T-helper 2 cell (primary cell): ENCODE measurements around the gene KSR1.

Experiments
- DNase-seq, 5 experiments: peaks; one replicate each; pipeline versions ENCODE4 v3.0.0 to v3.0.0-alpha.2; 2012 to 2022

Gene KSR1

GRCh38 chr17:27573548-27573947 is 117.3 kb downstream of the KSR1 start:
- DNase-seq, result no peak

- peak in 1 of 5 experiments; percentile 46 for DNase-seq
These were observed 117.8 kb downstream of the KSR1 start for GRCh38 chr17:27573971-27574525.

- DNase-seq, result no peak
These were observed 119.1 kb downstream of the KSR1 start for GRCh38 chr17:27575096-27575911.

GRCh38 chr17:27575912-27576252 is 119.6 kb downstream of the KSR1 start:
- DNase-seq, result no peak

GRCh38 chr17:27576477-27577083 is 120.3 kb downstream of the KSR1 start:
- peak in 1 of 5 experiments; percentile 22 for DNase-seq

GRCh38 chr17:27577121-27577761 is 121.0 kb downstream of the KSR1 start:
- DNase-seq, result peak in 1 of 5 experiments; percentile 59

GRCh38 chr17:27577884-27578717 is 121.9 kb downstream of the KSR1 start:
- DNase-seq, result no peak

- DNase-seq, result peak in 2 of 5 experiments; percentile 25 to 83
These were observed 122.5 kb downstream of the KSR1 start for GRCh38 chr17:27578718-27579085.

GRCh38 chr17:27579304-27579703 is 123.1 kb downstream of the KSR1 start:
- peak in 1 of 5 experiments; percentile 59 for DNase-seq

- DNase-seq, result peak in 1 of 5 experiments; percentile 60
These were observed 123.7 kb downstream of the KSR1 start for GRCh38 chr17:27579897-27580321.

- DNase-seq, result no peak
These were observed 124.8 kb downstream of the KSR1 start for GRCh38 chr17:27581016-27581415.

GRCh38 chr17:27582696-27583095 is 126.4 kb downstream of the KSR1 start:
- DNase-seq, result no peak

GRCh38 chr17:27585153-27585681 is 129.0 kb downstream of the KSR1 start:
- no peak for DNase-seq

- DNase-seq, result no peak
These were observed 129.5 kb downstream of the KSR1 start for GRCh38 chr17:27585792-27586191.

- no peak for DNase-seq
These were observed 130.0 kb downstream of the KSR1 start for GRCh38 chr17:27586203-27586721.

GRCh38 chr17:27588354-27588753 is 132.1 kb downstream of the KSR1 start:
- DNase-seq, result no peak

- DNase-seq, result no peak
These were observed 134.6 kb downstream of the KSR1 start for GRCh38 chr17:27590864-27591263.

- DNase-seq, result no peak
These were observed 135.7 kb downstream of the KSR1 start for GRCh38 chr17:27591986-27592385.

- no peak for DNase-seq
These were observed 137.1 kb downstream of the KSR1 start for GRCh38 chr17:27593232-27593856.

GRCh38 chr17:27593857-27594255 is 137.6 kb downstream of the KSR1 start:
- no peak for DNase-seq

GRCh38 chr17:27595208-27595607 is 139.0 kb downstream of the KSR1 start:
- no peak for DNase-seq

- DNase-seq, result no peak
These were observed 139.8 kb downstream of the KSR1 start for GRCh38 chr17:27596096-27596495.
